ENCODE data around the gene TNIP1. TPM values are rescaled to one million over a fixed set of nuclear protein-coding genes. Genes with fewer than 3 reads are reported as not detected.
A peak's percentile ranks its signal among the peaks of the same experiment; 100 is the strongest.

The TNIP1 gene, protein sequence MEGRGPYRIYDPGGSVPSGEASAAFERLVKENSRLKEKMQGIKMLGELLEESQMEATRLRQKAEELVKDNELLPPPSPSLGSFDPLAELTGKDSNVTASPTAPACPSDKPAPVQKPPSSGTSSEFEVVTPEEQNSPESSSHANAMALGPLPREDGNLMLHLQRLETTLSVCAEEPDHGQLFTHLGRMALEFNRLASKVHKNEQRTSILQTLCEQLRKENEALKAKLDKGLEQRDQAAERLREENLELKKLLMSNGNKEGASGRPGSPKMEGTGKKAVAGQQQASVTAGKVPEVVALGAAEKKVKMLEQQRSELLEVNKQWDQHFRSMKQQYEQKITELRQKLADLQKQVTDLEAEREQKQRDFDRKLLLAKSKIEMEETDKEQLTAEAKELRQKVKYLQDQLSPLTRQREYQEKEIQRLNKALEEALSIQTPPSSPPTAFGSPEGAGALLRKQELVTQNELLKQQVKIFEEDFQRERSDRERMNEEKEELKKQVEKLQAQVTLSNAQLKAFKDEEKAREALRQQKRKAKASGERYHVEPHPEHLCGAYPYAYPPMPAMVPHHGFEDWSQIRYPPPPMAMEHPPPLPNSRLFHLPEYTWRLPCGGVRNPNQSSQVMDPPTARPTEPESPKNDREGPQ
- polyA plus RNA-seq (ENCODE audit: insufficient read length in 10 of 10) = 100 to 1,000 TPM in 1 of 10 donors, 10 to 100 TPM in 9; 63.8 to 102 (median 81.3) TPM
- long read RNA-seq, donor 1, transcript TNIP1-211 (18 exons, 2,274 nt) = major isoform, 6 of 13 reads
- long read RNA-seq, donor 1, transcript TNIP1-215 (6 exons, 1,394 nt) = minor isoform, 5 of 13 reads
- long read RNA-seq, donor 1, partial matches to known transcripts = 0 of 13 reads
- long read RNA-seq, donor 1, other reads (novel, unspliced or antisense) = 0 of 13 reads
- long read RNA-seq, donor 2, partial matches to known transcripts = 0 of 3 reads
- long read RNA-seq, donor 2, other reads (novel, unspliced or antisense) = 0 of 3 reads
- long read RNA-seq, donor 3 = 0 reads
- long read RNA-seq, donor 4, partial matches to known transcripts = 0 of 7 reads
- long read RNA-seq, donor 4, other reads (novel, unspliced or antisense) = 0 of 7 reads
- long read RNA-seq, donor 5, partial matches to known transcripts = 5 of 15 reads
- long read RNA-seq, donor 5, other reads (novel, unspliced or antisense) = 0 of 15 reads
- long read RNA-seq, donor 6, partial matches to known transcripts = 0 of 6 reads
- long read RNA-seq, donor 6, other reads (novel, unspliced or antisense) = 0 of 6 reads
- long read RNA-seq, donor 7, partial matches to known transcripts = 6 of 12 reads
- long read RNA-seq, donor 7, other reads (novel, unspliced or antisense) = 0 of 12 reads
- long read RNA-seq, donor 8, partial matches to known transcripts = 0 of 3 reads
- long read RNA-seq, donor 8, other reads (novel, unspliced or antisense) = 0 of 3 reads
- long read RNA-seq, donor 9, partial matches to known transcripts = 0 of 2 reads
- long read RNA-seq, donor 9, other reads (novel, unspliced or antisense) = 0 of 2 reads

DNA sequence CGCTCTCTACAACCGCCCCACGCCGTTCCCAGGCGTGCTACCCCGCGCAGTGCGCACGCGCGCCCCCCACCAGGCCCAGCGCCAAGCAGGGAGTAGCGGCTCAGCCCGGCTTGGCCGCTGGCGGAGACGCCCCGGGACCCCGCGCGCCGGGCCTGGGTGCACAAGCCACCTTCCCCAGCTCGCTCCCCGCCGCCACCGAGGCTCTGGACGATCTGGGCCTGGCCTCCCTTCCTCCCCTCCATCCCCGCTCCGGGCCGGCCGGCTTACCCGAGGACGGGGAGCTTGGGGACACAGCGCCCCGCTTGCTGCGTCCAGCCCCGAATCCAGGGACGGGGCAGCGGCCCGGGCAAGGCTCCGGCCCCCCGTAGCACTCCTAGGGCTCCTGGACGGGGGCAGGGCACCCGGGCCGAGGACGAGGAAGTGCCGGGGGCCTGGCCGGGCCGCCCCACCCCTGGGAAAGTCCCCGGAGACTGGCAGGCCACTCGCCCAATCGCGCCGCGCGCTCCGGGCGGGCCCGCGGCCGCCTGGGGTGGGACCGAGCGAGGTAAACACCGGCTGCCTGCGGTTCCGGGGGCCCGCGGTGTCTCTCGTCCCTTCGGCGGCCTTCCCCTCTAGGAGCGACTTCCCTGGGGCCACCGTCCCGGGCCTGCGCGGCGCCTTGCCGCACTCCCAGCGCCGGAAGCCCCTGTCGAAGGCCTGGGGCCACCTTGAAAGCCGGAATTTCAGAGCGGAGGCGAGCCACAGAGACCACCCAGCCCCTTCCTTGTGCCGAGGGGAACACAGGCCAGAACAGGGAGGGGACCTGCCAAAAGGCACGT is at the start of gene TNIP1:
Gene TNIP1 (minus strand): TSS at position 422 of the 818 bp plus-strand sequence. CDS start 15,939 bp downstream, outside the sequence.
- DNase-seq = peak; percentile 91 to 96 (median 92)

DNA sequence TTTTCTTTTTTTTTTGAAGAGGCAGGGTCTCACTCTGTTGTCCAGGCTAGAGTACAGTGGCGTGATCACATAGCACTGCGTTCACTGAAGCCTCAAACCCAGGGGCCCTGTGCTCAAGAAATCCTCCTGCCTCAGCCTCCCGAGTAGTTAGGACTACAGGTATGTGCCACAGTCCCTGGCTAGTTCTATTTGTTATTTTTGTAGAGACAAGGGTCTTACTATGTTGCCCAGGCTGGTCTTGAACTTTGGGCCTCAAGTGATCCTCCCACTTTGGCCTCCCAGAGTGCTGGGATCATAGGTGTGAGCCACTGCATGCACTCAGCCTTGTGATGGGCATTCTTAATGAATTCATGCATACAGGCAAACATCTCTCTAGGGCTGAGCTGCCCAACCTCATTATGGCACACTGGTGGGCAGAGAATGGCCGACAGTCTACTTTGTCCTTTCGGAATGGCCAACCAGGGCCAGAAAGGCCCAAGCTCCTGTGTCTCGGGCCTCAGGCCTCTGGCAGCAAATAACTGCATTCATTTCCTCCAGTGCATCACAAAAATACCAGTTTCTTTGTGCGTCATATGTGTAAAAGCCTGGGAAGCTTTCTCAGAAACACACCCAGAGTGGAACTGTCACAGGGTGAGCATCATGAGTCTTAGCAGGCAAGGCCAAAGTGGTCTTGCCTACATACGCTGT is 49.5 kb upstream of the TNIP1 start:
- DNase-seq = no peak

DNA sequence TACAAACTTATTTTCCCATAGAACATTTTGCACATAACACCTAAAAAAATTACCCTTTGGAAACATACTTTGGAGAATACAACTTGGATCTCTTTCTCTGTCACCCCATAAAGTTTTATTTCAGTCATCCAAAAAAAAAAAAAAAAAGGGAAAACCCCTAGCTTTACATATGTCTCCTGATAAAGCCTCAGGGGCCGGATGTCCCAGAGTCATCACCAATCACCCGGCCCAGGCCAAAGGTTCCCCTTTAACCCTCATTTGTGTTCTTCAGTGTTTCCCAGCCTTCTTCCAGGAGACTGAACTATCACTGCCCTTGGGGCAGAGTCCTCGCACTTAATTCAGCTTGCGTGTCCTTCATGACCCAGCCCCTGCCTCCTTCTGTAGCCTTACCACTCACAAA is 48.0 kb upstream of the TNIP1 start:
- DNase-seq = no peak

DNA sequence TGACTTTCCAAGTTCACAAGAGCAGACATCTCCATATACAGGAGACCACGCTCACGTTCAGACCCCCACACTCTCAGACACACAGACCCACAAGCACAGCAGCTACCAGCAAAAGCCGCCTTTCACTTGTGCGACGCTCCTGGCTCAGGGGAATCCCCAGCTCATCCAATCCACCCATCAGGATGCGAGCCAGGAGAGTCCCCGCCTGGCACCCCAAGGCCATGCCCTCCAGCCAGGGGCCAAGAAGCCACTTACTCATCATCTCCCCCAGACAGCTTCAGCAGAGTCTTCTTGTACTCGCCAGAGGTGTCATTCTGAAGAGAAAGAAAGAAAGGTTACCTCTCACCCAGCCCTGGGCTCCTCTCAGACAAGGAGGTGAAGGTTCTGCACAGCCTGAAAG is 47.1 kb upstream of the TNIP1 start:
- no peak for DNase-seq

DNA sequence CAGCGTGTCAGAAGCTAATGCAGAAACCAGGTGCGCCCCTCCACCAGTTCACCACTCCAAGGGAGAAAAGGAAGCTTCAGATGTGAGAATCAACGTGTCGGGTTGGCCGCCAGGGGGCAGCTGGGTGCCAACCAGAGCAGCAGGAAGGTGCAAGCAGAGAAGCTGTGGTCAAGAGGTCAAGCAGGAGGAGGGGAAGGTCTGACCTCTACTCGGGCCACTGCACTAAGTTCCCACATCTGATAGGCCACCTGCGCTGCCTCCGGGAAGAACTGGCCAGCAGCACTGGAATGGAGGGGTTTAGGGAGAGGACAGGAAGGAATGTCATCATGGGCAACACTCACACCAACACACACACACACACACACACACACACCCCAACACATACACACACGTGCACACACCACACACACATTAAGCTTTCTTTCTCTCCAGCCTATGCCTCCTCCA is 45.4 kb upstream of the TNIP1 start:
- peak in 2 of 3 donors; percentile 59 to 76 for DNase-seq

DNA sequence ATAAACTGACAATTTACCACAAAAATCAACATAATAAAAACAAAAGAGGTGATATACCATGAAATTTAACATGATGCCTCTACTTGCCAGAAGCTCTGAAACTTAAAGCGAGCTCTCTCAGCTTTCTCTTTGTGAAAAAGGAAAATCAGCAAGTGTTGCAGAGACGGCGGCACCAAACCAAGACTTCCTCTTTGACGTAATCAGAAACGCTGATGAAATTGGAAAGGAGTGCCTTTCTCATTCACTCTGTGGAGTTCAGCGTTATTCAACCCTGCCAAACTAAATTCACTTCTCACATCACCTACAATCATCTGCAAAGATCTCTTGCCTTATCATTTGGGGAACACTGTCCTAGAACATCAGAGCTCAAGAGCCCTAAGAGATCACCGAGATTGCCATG is 44.6 kb upstream of the TNIP1 start:
- no peak for DNase-seq

DNA sequence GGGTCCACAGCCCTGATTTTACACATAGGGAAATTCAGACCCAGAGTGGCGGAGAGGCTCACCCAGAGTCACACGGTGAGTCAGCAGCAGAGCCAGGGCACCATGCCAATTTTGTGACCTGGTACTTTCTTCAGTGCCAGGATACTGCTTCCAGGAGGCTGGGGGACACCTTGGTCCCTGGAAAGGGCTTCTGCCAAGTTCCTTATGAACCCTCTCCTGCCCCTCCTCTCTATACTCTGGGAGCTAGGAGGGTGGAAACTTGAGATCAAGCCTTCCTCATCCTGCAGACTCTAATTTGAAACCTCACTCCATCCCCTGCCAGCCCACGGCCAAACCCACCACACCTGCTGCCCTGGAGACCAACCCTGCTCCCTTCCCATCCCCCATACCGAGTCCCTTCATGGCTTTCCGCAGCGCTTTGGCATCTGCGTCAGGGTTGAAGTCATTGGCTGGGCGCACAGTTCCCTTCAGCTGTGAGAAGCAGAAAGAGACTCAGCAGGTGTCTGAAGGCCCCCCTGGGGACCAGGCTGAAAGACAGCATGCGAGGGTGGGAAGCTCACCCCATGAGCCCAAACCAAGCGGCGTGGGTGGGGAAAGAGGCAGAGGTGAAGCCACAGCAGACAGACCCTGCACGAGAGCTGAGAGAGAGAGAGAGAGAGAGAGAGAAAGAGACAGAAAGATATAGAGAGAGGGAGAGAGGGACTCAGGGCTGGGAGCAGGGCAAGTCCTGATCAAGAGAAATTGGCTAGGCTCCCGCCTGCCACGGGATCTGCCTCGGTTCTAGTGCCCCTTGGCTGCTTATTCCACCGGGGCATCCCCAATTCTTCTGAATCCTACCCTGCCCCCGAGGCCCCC is 43.3 kb upstream of the TNIP1 start:
- DNase-seq = peak; percentile 51 to 61 (median 55)

DNA sequence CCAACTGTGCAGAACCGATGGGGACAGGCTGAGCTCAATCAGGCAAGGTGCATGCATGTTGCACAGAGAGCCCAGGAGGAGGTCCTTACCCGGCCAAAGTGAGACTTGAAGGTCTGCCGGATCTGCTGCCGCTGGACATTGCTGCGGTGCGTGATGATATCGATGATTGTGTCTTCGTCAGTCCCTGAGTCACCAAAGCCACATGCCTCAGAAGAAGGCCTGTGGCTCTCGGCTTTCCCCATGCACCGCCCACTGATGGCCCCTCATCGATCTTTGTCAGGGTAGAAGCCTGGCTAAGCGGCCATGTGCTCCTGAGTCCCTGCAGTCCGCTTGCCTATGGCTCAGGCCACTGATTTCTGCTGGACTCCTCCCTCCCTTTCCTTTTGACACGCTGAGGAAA is 42.0 kb upstream of the TNIP1 start:
- no peak for DNase-seq

DNA sequence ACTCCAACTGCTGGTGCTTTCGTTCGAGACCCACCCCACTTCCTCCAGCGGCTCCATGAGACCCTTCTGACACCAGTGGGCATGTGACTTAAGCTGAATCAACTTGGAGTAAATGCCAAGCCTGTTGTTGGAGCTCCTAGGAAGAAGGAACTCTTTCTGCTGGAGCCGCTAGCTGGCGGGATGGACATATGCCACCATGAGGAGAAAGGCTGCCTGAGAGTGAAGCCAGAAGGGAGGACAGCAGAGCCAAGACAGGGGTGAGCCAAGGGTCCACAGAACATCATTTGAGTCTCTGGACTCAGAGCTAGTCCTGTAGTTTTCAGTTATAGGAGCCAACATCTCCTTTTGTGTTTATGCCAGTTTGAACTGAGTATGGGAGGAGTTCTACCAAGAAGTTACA is 40.8 kb upstream of the TNIP1 start:
- DNase-seq = no peak

DNA sequence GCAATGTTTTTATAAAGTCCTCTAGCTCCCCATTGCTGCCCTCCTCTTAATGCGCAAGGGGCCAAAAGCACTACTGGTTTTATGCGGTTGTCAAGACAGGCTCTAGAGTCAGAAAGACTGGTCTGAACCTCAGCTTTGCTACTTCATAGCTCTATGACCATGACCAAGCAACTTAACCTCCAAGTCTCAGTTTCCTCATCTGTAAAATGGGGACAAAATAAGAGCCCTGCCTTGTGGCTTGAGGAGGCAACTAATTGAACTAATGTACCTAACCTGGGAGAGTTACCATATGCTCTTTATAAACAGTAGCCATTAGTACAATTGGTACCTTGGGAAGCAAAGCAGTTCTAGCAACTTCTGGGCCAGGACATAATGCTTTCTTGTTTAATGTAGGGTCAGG is 40.3 kb upstream of the TNIP1 start:
- DNase-seq = no peak

DNA sequence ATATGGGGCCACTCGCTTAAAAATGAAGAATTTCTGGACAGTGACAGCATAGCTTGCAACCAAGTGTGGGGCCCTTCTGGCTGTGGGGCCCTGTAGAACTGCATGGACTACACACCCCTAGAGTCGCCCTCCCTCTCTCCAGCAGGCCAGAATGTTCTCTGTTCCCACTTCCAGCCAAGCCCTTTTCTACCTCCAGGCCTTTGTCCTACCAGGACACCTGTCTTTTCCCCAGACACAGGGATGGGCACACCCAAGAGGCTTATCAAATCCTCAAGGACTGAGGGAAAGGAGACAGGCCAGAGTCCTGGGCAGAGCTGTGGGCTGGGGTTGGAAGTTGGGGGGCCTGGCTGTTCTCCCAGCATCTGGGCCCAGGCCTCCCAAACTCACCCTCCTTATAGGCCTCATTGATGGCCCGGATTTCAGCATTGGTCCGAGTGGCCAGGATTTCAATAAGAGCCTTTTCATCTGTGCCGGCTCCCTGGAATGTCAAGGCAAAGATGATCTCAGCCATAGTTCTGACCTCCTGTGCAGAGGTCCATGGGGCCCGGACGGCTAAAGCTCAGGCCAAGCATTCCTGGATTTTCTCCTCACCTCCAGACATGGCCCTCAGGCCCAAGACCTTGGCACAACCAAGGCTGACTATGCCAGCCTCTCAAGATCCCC is 38.2 kb upstream of the TNIP1 start:
- DNase-seq = no peak

DNA sequence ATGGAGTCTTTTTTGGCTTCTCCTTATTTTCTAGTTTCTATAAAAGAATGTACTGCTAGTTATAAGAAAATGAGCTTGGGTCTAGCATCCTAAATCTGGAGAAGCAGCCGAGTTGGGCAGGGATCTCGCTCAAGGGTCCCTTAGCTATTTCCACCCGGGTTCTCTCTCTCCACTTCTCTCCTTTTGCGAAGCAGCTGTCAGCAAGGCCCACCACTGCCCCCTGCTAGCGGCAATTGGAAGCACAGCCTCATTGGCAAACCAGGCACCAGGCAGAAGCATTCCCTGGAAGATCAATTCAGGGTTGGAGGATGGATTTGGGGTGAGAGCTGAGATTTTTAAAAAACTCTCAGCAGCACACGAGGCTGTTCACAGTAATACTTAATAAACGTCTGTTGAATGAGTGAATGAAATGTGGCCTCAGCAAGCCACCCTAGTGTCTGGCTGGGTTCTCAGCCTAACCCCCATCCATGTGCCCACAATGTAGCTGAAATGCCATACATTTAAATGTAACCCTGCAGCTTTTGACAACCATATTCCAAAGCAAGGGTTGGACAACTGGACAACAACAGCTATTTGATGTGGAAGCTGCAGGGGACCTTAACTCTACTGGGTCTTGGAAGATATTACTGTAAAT is 34.6 kb upstream of the TNIP1 start:
- DNase-seq = peak in 2 of 3 donors; percentile 66 to 81

DNA sequence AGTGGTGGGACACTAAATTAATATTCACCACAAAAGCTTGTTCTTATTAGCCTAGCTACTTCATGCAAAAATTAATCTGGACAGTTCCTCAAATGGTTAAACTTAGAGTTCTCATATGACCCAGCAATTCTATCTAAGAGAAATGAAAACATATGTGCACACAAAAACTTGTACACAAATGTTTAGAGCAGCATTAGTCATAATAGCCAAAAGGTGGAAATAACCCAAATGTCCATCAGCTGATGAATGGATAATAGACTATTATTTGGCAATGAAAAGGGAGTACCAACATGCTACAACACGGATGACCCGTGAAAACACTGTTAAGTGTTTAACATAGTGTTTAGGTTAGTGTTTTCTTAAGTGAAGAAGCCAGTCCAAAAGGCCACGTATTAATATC is 32.8 kb upstream of the TNIP1 start:
- DNase-seq = no peak

DNA sequence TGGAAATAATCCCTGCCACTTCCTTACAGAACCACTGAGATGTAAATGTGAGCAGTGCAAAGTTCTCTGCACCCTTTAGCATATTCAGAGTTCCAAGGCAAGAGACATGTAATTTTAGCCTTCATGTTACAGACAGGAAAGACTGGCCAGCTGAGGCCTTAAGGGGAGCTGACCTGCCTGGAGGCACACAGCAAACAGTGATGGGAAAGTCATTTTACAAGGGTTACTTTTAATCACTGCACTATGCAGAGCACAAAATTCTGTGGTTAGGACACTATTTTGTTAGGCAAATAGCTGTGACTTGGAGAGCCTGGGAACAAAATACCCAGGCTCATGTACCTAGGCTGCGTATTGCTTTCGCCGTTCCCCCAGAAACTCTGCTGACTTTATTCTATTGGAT is 30.2 kb upstream of the TNIP1 start:
- no peak for DNase-seq

DNA sequence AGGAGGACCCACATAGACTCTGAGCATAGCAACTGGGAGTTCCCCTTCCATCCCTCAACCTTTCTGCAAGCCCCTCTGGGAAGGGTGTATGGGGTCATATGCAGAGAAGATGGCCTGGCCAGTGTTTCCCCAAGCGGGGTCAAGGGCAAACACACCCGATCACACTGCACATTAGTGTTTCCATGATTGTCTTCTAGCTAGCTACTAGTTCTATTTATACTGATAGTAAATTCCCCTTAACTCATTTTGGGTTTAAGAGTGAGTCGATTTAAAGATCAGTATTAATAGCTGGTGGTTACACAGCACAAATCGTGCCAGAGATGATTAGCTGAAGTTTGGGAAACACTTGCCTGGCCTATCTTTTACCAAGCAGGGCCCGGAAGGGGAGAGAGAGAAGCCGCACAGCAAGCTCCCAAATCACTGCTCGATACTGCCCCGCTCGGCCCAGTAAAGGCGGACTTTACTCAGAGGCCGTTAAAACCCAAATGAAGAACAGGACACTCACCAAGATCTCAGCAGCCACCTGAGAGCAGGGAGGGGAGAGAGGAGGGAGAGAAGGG is 29.4 kb upstream of the TNIP1 start:
- no peak for DNase-seq

DNA sequence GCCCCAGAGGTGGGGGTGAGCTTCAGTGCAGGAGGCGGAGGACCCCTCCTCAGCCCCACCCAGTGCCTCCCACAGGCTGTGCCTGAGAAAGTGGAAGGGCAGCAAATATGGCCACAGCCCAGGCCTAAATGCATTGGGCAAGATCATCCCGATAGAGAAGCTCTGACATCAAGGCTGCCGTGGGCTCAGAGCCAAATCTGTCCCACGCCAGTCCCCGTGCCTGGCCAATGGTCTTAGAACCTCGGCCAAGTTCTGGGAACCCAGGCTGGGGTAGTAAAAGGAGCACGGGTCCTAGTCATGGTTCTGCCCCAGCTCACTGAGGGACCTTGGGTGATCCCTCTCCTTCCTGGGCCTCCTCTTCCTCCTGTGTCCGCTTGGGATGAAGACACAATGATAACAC is 27.7 kb upstream of the TNIP1 start:
- DNase-seq = no peak

DNA sequence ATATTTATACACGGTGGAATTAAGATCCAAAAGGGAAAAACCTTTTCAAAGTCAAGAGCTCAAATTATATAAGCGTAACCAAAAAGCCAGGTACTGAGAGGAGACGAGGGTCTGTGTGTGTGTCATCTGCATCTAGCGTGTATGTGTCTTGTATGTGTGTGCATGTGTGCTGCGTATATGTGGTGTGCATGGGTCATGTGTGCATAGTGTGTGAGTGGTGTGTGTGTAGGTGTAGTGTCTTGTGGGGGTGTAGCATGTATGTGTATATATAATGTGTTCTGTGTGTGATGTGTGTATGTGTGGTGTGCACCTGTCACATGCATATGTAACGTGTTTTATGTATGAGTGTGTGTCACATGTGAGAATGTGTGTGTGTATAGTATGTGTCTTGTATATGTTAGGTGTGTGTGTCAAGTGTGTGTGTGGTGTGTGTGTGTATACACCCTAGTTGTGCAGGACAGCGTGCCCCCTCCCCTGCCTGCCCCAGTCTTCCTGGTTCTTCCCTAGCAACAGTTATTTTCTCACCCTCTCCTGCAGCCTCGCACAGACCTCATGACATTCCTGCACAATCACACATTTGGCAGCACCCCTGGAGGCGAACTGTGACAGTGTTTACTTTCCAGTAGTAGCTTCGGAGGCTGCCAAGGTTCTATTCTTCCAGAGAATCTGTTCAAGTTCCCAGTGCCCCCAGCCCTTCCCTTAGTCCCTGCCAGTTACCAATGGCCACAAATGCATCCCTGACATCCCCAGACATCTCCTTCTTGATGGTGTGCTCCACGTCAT is 27.1 kb upstream of the TNIP1 start:
- DNase-seq = no peak
